Endothelial cell of hepatic sinusoid (primary cell): ENCODE results near the gene BMAL1.

Experiments used
- in situ Hi-C: cut with HindIII; loops from 2 replicates; pipeline ENCODE4 v1.10.0; 2017; ENCODE audit warnings: low sequenced_read_pairs

Gene BMAL1

DNA sequence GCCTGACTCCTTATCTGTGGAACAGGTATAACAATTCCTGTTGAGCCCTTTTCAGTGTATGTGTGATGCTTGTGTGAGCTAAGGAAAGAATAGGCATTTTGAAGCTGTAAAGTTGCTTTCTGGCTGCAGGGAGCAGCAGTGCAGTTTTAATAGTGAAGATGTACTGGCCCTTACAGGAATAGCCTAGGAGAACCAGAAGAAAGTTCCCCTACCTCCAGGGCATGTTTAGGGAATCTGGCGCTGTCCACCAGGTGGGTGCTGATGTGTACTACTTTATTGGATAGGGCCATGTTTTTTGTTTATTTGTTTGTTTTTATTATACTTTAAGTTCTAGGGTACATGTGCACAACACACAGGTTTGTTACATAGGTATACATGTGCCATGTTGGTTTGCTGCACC lies 11.5 kb downstream of the BMAL1 start:
- in situ Hi-C loops: no loop called here

DNA sequence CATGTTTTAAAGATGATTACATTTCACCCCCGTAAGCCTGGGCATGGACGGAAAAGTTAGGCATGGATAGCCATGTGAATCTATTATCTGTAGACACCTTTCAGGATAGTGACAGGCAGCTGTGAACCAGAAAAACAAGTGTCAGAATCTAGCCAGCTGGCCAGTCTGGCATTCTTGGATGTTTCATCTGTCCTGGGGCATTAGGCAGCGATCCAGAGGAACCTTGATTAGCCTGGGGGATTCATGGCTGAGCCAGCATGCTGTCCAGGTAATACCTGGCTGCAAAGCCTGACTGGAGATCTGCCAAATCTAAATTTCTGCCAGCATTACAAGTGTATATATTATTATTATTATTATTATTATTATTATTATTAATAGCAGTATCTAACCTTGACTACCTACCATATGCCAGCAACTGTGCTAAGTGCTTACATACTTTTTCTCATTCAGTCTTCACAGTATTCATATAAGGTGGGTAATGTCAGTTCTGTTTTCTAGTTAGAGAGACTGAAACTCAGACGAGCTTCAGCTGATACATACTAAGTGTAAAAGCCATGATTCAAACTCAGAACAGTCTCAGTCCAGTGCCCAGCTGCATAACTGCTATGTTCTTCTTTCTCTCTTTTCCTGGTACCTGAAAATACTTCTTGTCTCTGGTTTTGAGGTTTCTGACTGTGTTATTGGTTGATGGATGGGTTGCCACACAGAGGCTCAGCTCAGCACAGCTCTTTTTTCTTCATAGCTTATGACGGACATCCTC lies 12.8 kb downstream of the BMAL1 start:
- in situ Hi-C loops: no loop called here

DNA sequence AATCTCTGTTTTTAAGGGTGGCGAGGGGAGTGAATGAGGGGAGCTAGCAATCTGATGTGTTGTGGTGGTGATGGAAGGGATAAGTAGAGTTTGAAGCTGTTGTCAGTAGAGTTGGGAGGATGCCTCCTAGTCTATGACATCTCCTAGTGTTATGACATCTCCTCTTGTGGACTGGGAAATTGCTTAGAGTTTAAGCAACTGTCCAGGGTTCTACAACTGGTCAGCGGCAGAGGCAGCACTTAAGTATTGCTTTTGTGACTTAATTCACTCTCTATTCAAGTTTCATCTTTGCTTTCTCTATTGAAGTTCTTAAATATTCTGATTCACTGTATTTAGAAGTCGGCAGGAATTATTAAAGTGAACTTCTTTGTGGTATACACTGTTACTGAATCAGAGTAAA lies 13.8 kb downstream of the BMAL1 start:
- in situ Hi-C loops: no loop called here

DNA sequence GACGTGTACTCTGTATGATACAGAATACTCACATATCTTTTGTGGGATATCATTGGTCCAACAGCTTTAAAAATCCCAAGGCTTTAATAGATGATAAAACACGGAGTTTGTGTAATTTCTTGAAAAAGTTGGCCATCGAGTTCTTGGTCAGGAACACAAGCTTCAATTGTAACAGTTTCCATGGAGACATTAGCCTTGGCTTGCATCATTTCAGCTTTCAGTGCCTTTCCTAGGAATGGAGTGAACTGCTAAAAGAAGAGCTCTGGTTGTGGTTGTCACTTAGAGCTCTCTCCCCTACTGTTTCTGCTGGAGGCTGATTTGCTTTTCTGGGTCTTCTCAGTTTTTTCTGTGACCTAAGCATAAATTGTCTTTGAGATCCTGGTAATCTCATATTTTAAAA lies 14.2 kb downstream of the BMAL1 start:
- in situ Hi-C loops: no loop called here

DNA sequence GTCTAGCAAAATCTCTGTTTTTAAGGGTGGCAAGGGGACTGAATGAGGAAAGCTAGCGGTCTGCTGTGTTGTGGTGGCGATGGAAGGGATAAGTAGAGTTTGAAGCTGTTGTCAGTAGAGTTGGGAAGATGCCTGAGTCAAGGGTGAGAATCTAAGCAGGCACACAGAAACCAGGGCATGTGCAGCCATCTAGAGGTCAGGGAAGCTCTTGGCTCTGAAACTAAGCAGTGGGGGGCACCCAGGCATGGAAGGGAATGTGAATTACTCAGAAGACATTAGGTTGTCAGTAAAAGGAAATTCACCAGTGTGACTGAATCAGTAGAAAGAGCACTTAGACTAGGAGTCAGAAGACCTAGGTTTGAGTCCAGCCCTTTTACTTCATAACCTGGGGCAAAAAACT lies 15.4 kb downstream of the BMAL1 start:
- in situ Hi-C loops: no loop called here

DNA sequence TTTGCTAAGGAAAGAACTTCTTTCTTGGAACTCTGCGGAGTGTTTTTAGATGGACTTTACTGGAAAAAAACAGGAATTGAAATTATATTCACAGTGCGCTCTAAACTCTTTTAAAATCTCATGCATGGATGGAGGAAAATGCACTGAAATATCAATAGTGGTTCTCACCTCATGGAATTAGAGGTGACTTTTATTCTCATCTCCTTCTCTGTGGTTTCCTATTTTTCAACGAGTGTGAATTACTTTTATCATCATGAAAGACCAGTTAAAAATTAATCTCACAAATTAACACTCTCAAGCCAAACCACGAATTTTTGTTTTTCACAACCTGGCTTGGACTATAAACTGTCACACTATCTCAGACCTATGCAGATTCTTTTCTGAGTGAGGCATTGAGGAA lies 16.6 kb downstream of the BMAL1 start:
- in situ Hi-C loops: no loop called here

DNA sequence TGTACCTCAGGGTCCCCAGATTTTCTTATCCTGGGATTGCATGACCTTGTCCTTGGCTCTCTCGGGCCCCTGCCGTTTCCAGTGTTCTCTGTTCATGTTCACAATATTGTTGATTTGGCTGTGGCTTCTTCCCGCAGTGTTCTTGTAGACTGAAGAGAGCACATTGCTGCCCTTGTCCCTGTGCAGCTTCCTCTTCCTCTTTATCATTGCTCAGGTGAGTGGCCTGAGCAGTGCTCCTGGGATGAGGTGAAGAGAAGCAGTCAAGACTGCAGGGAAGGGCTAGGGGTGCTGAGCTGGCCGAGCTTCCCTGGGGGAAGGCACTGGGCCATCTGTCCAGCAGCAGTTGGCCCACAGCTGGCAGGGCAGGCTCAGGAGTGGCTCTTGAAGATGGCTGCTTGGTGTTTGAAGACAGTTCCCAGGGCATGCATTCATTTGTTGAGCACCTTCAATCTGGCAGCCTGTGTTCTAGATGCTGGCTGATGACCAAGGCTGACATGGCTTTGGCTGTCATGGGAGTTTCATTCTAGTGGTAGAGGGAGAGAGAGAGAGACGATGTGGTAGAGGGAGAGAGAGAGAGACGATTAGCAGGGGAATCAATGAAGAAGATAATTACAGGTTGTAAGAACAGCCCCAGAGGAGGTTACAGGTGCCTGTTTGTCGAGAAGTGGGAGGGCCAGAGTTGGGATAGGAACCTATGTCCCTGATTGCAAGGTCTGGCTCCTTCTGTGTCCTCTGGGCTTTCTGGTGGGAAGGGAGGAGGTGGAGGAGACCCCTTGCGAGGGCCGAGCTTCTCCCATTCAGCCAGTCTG lies 17.4 kb downstream of the BMAL1 start:
- in situ Hi-C loops: loop anchor here (5.0 kb wide), 1 partner anchor 33 kb away; no protein-coding TSS in a partner anchor

DNA sequence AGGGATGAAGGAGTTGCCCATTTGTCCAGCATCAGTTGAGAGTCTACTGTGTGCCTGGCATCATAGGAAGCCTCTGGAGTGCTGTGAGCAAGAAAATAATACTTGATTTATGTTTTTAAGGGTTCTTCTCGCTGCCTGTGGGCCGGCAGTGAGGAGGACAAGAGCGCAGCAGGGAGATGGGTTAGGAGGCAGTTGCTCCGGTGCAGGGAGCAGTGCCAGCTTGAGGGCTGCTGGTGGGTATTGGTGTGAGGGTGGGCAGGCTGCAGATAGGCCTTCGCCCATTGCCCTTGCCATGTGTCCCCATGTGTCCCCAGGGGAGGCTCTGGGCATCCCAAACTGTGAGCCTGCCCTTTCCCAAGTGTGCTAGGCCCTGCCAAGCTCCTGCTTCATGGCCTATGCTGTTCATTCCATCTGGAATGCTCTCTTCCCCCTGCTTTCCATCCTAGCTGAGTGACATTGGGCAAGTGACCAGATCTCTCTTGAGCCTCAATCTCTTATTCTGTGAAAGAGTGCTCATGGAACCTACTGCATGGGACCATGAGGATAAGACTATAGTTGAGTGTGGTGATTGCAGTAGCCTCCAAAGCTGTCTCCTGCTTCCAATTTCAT lies 19.8 kb downstream of the BMAL1 start:
- in situ Hi-C loops: loop anchor here (5.0 kb wide), 1 partner anchor 35 kb away; no protein-coding TSS in a partner anchor

DNA sequence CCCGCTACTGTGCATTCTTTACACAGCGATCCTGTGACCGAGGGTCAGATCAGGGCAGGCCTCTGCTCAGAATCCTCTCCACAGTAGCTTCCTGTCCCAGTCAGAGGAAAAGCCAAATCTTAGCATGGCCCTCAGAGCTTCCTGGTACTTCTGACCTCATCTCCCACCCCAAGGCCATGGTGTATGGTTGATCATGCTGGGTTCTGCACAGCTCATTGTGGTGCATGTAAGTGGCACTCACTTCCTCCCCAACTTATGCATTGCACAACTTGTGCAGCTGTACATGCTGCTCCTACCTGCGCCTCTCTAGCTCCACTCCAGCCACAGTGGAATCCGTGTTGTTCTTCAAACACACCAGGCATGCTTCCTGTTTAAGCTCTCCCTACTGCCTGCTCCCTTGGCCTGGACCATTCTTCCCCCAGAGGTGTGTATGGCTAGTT lies 20.3 kb downstream of the BMAL1 start:
- in situ Hi-C loops: loop anchor here (5.0 kb wide), 1 partner anchor 36 kb away; no protein-coding TSS in a partner anchor

DNA sequence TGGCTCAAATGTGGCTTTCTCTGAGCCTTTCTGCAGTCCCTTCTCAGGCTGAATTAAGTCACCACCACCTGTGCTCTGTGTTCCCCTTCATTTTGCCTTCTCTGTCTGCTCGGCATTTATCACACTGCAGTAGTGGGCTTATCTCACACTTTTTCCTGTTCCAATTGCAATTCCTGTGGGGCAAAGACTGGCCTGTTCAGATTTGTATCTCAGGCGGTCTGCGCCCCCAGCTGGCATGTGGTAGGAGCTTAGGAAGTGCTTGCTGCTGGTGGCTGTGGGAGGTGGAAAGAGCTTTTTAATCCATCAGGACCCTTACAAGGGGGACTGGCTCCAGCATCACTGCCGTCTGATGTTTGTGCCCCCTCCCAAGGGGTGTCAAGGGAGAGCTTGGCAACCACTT lies 21.2 kb downstream of the BMAL1 start:
- in situ Hi-C loops: loop anchor here (5.0 kb wide), 1 partner anchor 36 kb away; no protein-coding TSS in a partner anchor

DNA sequence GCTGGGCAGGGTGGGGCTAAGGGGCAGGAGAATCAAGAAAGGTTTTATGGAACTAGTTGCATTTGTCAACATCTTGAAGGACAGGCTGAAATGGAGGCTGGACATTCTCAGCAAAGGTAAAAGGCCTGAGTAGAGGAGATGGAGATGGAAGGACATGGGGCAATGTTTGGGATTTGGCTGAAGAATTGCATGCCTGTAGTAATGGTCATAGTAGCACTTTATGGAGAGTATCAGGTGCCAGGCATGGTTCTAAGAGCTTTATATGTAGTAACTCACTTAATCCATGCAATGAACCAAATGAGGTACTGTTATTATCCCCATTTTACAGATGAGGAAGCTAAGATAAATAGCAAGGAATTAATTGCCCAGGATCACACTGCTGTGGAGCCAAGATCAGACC lies 23.9 kb downstream of the BMAL1 start:
- in situ Hi-C loops: no loop called here

DNA sequence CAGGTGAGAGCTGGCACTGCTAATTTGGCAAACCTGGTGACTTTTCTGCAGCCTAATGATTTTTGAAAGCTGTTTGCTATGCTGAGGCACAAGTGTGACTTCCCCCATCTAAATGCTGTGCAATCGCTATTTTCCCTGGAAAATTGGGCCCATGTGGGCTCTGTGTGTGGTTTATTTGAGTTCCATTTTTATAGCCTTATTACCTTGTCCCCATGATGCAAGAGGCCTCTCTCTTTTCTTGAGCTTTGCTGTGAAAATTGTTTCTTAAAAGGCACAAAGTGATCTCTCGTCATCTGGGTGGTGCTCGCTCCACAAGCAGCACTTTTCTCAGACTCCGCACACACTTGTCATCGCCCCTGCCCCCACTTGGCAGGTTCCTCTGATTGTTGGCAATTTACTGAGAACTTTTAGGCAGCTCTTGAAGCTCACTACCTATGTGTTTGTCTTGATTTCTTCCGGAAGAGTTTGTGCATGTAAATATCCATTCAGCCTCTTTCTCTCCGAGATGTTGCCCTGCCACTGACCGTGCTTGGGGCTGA lies 24.9 kb downstream of the BMAL1 start:
- in situ Hi-C loops: no loop called here

DNA sequence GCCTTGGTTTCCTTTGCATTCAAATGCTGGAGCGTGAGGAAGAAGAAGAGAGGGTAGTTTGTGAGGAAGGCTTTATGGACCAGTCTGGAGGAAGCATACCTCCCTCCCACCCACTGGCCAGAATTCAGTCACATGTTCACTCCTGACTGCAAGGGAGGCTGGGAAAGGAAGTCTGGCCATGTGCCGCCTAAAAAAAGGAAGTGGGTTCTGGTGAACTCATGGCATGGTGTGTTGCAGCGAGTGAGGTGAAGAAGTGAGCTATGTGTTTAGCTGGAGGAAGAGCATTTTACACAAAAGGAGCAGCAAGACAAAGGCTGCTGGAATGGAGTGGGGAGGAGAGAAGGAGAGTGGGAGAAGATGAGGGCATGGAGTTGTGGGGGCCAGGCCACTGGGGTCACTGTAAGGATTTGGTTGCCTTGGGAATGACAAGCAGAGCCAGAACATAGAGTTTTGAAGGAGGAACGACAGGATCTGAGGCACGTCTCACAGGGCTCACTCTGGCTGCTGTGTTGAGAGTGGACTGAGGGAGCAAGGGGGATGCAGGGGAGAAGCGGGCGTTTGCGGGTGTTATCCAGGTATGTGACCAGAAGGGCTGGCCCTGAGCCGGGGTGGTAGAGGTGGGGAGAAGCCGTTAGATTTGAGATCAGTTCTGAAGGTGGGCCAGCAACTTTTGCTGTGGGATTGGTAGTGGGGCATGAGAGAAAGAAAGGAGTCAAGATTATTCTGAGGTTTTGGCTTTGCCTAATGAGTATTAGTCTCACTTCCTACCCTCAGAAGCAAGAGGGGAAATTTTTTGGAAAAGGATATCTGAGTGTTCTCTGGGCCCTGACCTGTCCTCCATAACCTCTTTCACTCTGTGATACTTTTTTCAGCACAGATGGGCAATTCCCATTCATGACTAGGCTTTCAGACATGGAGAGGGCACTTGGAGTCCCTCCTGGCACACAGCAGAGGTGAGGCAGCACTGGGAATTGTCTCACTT lies 26.4 kb downstream of the BMAL1 start:
- in situ Hi-C loops: no loop called here

DNA sequence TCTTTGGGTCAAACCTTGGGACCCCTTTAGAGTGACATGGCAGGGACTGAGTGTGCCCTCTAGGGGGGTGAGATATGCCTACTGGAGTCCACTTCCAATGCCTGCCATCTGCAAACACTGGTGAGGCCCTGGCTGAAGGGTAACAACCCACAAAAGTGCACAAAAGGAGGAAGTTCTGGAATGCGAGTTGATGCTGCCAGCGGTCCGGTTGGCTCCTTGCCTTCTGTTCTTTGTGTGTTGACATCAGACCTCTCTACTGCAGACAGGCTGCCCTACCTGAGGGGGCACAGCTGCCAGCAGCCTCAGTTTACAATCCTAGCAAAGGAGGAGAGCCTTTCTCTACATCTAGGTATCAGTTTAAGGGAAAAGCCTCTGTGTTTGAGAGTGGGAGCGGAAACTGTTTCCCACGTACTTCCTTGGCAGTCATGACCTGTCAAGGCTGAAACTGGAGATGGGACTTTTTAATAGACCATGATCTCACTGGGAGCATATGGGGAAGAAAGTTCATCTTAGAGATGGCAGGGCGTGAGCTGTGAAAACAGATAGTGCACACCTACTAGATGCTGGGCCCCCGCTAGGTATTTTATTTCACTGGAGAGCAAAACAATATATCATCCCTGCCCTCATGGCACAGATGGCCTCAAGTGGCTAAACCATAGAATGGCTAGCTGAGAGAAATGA lies 27.2 kb downstream of the BMAL1 start:
- in situ Hi-C loops: no loop called here

DNA sequence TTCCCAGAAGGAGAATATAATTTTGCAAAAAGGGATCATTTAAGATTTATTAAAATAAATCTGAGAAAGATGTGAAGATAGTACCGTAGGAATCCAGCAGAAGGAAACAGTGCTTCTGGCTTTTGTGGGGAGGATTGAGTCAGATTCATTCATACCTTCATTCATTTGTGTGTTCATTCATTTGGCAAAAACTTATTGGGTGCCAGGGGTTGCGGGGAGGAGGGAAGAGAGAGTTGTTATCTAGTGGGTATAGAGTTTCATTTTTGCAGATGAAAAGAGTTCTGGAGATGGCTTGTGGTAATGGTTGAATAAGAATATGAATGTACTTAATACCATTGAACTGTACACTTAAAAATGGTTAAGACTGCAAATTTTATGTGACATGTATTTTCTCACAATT lies 31.1 kb downstream of the BMAL1 start:
- in situ Hi-C loops: no loop called here

DNA sequence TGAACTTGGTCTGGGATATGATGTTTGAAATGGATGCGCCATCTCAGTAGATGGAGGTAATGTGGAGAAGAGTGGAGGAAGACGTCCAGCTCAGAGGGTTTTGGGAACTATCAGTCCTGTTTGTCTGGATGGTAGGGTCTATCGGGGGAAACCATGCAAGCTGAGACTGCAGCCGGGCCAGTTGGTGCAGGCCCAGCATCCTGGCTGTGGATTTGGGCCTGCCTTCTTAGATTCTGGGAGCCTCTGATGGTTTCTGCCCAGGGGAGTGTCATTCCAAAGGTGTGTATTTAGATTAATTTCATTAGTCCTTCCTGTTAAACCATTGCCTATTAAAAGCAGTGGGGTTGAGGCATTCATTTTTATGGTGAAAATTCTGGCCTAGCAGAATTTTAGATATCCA lies 31.6 kb downstream of the BMAL1 start:
- in situ Hi-C loops: no loop called here

DNA sequence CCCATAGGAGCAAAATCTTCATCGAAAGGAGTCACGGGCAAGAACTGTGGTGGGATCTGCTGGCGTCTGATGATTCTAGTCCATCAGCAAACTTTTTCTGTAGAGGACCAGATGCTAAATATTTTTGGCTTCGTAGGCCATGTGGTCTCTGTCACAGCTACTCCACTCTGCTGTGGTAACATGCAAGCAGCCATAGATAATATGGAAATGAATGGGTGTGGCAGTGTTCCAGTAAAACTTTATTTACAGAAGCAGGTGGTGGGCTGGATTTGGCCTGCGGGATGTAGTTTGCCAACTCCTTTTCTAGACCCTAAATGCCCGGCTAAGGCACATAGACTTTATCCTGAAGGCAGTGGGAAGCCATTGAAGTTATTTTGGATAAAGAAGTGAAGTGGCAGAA lies 32.9 kb downstream of the BMAL1 start:
- in situ Hi-C loops: no loop called here

DNA sequence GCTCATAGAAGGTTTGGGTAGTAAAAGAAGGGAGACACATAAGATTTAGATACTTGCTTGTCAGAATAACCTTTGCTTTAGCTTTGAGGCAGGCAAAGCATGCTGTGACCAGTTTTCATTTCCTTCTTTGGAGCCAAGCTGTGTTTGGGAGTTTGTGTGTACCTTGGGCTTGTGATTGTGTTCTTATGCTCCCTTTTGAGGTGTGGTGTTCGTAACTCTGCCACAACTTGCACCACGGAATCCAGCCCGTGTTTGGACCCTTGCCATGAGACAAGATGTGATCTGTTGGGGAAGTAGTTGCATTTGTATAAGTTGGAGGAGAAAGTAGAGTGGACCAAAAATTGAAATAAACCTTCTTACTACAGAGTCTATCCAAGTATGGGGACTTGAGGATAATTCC lies 34.0 kb downstream of the BMAL1 start:
- in situ Hi-C loops: no loop called here

DNA sequence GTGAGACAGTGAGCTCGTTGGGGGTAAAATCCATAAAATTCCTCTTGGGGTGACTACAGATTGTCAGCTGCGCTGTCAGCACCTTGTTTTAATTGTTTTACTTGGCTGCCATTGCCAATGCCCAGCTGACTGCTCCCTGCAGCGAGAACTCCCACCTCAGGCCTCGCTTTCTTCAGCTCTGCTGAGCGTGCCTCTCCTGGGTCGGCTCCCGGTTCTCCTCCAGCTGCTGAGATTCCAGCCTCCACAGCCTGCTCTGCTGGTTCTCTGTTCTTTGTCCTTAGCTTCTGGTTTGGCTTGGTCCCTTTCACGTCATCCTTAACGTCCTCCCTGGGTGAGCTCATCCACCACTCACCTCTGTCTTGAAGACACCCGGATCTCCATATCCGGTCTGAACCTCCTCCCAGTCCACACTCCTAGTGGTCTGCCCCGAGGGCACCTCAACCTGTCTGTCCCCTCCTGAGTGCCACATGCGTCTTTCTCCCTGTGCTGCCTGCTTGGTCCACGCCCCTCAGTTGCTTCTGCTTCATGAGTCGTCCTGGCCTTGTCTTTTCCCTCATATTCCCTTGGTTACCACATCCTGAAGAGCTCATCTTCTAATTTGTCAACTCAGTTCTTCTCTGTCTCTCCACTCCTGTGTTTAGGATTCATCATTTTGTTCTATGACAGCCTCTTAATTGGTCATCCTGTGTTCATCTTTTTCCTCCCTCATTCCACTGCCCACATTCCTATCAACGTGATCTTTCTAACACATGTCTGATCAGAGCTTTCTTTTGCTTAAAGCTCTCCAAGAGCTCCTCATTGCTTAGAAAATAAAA lies 35.6 kb downstream of the BMAL1 start:
- in situ Hi-C loops: no loop called here
